Keratinocyte (primary cell): ENCODE data around the gene FAM162B. TPM values are rescaled to one million over a fixed set of nuclear protein-coding genes. Genes with fewer than 3 reads are reported as not detected.

Experiments used
- DNase-seq: peaks from one replicate; pipeline ENCODE4 v3.0.0-alpha.2; 2011; ENCODE audit warnings: low read depth, missing footprints, low spot score
- FAIRE-seq: peaks from 2 replicates; lab custom pipeline; 2011; peaks lifted over from hg19 to GRCh38; lab: Jason Lieb, UNC
- H2AFZ ChIP-seq: 2 replicates; pipeline ENCODE4 v1.6.0; 2012; ENCODE audit warnings: low read length, control low read depth, inconsistent platforms; ENCODE audit not compliant: control insufficient read depth
- H3K27ac ChIP-seq: 2 replicates; pipeline ENCODE4 v1.5.1; 2011; ENCODE audit warnings: low read length; ENCODE audit not compliant: control insufficient read depth, insufficient read depth
- H3K27me3 ChIP-seq: 3 replicates; pipeline ENCODE4 v1.6.0; 2011; ENCODE audit warnings: low read length; ENCODE audit not compliant: control insufficient read depth, insufficient read depth; ENCODE audit errors: extremely low read depth
- H3K36me3 ChIP-seq, 2 experiments: 2 replicates in 1 of 2; 3 replicates in 1 of 2; pipeline ENCODE4 v1.5.1; 2011; ENCODE audit warnings: low read length in 2 of 2, mild to moderate bottlenecking in 1 of 2; ENCODE audit not compliant: control insufficient read depth in 2 of 2, insufficient read depth in 2 of 2; ENCODE audit errors: extremely low read depth in 1 of 2
- H3K4me1 ChIP-seq: 3 replicates; pipeline ENCODE4 v1.5.1; 2011; ENCODE audit warnings: low read length; ENCODE audit not compliant: control insufficient read depth, insufficient read depth; ENCODE audit errors: extremely low read depth
- H3K4me2 ChIP-seq: 3 replicates; pipeline ENCODE4 v1.6.0; 2011; ENCODE audit warnings: low read depth, low read length; ENCODE audit not compliant: control insufficient read depth, insufficient read depth; ENCODE audit errors: extremely low read depth
- H3K4me3 ChIP-seq, 3 experiments: fragments of 200-600 bp in 1 of 3; sonication (generic) in 1 of 3; 2 replicates in 2 of 3; 3 replicates in 1 of 3; pipeline ENCODE4 v1.5.1; 2011 to 2016; ENCODE audit warnings: low read length in 3 of 3, mild to moderate bottlenecking in 3 of 3, control low read depth in 2 of 3, inconsistent platforms in 1 of 3, low read depth in 1 of 3, mixed read lengths in 1 of 3, mixed run types in 1 of 3, moderate library complexity in 1 of 3; ENCODE audit not compliant: control insufficient read depth in 2 of 3, insufficient read depth in 2 of 3; ENCODE audit errors: extremely low read depth in 1 of 3
- H3K79me2 ChIP-seq: 2 replicates; pipeline ENCODE4 v1.6.0; 2012; ENCODE audit warnings: low read length; ENCODE audit not compliant: control insufficient read depth, insufficient read depth
- H3K9ac ChIP-seq: 3 replicates; pipeline ENCODE4 v1.6.0; 2011; ENCODE audit warnings: low read length; ENCODE audit not compliant: control insufficient read depth, insufficient read depth; ENCODE audit errors: extremely low read depth
- H3K9me1 ChIP-seq: 3 replicates; pipeline ENCODE4 v1.6.0; 2011; ENCODE audit warnings: low read length; ENCODE audit not compliant: control insufficient read depth, insufficient read depth; ENCODE audit errors: extremely low read depth
- H3K9me3 ChIP-seq: 2 replicates; pipeline ENCODE4 v1.5.1; 2012; ENCODE audit warnings: low read depth, low read length; ENCODE audit not compliant: control insufficient read depth
- H4K20me1 ChIP-seq: 3 replicates; pipeline ENCODE4 v1.6.0; 2011; ENCODE audit warnings: low read length; ENCODE audit not compliant: control insufficient read depth, insufficient read depth; ENCODE audit errors: extremely low read depth
- CTCF ChIP-seq, 3 experiments: IDR thresholded peaks in 1 of 3; conservative IDR thresholded peaks in 1 of 3; optimal IDR thresholded peaks in 1 of 3; 2 replicates in 2 of 3; 3 replicates in 1 of 3; pipeline versions ENCODE3 to v1.5.1; 2011; ENCODE audit warnings: low read length in 3 of 3, mild to moderate bottlenecking in 3 of 3, moderate library complexity in 2 of 3, control low read depth in 1 of 3, inconsistent platforms in 1 of 3; ENCODE audit not compliant: insufficient read depth in 2 of 3; ENCODE audit errors: extremely low read depth in 1 of 3
- EZH2 ChIP-seq: IDR thresholded peaks from one replicate; pipeline ENCODE4 v1.6.1; 2012; ENCODE audit warnings: inconsistent platforms, mild to moderate bottlenecking, low read length, moderate library complexity
- dilution Hi-C: fragments of 300-500 bp; cut with MboI; formaldehyde crosslinking; loops from one replicate; pipeline ENCODE4 v1.7.0; 2020; ENCODE audit warnings: low sequenced_read_pairs; ENCODE audit not compliant: extremely low pct_ligation_motif_present
- polyA plus RNA-seq, 5 experiments: library from polyadenylated mRNA; depleted of rRNA in 3 of 5; stranded (reverse) in 3 of 5; stranded (forward) in 1 of 5; unstranded in 1 of 5; fragments of >200 nt; gene quantifications; 1 replicate in 1 of 5; 2 replicates in 3 of 5; 3 replicates in 1 of 5; pipeline versions ENCODE4 v1.2.1 to v1.2.3, GENCODE V29; 2011 to 2012; ENCODE audit warnings: missing spikeins in 2 of 5, low read depth in 1 of 5, low replicate concordance in 1 of 5

The FAM162B gene
- polyA plus RNA-seq, 1 donor (not counting 4 experiments of a cell fraction or from before 2014, with no cell fraction given): not detected

- H3K9me1 ChIP-seq: no peaks in the 10 kb centered on the region
- dilution Hi-C loops: no loop called here
- no peak overlapping the region for H3K9ac ChIP-seq
- peaks cover 31% of the 10 kb centered on the region for H3K27me3 ChIP-seq
- DNase-seq (no peak), FAIRE-seq (no peak)
- H2AFZ ChIP-seq: no peak overlapping the region
- no peaks in the 10 kb centered on the region for H3K9me3 ChIP-seq
- H3K4me2 ChIP-seq: no peak overlapping the region
- no peak overlapping the region for H3K4me3 ChIP-seq
- H3K27ac ChIP-seq: no peak overlapping the region
- no peaks in the 10 kb centered on the region for H3K79me2 ChIP-seq
- peaks cover 3% of the 10 kb centered on the region for H4K20me1 ChIP-seq
- H3K4me1 ChIP-seq: no peaks in the 10 kb centered on the region
- TF ChIP-seq EZH2 (no peak), CTCF (optimal IDR thresholded peaks at IDR 0.05 in 1 of 3, IDR thresholded peaks at IDR 0.05 in 1 of 3, conservative IDR thresholded peaks at IDR 0.05 in 1 of 3; ENCODE audit: extremely low read depth in 1 of 3, insufficient read depth in 2 of 3, low read length in 3 of 3) (no peak)
- no peaks in the 10 kb centered on the region for H3K36me3 ChIP-seq
Measured at GRCh38 chr6:116763906-116764628, 1.5 kb downstream of the FAM162B start.

DNA sequence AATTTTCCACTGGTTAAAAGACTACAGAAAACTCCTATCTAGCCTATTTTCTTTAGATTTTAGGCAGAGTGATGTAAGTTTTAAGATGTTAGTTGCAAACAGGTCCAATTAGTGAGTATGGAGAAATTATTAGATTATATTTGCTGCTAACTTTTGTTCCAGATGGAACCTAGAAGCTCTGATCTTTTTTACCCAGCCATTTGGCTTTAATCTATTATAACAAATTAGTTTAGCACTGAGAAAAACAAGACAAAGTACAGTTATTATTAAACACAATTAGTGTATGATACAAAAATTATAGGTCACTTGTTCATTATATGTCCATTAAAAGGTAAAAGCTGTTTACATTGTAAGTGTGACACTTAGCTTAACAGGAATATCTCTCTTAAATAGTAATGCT, 2.5 kb downstream of the FAM162B start:
- no peak for TF ChIP-seq CTCF (optimal IDR thresholded peaks at IDR 0.05 in 1 of 3, IDR thresholded peaks at IDR 0.05 in 1 of 3, conservative IDR thresholded peaks at IDR 0.05 in 1 of 3; ENCODE audit: extremely low read depth in 1 of 3, insufficient read depth in 2 of 3, low read length in 3 of 3)
- Histone ChIP-seq H3K4me3 (no peak overlapping the region), H3K9ac (no peak overlapping the region), H3K9me1 (no peaks in the 10 kb centered on the region), H3K36me3 (no peaks in the 10 kb centered on the region), H3K4me1 (no peaks in the 10 kb centered on the region), H2AFZ (no peak overlapping the region), H3K9me3 (no peaks in the 10 kb centered on the region), H3K27me3 (peaks cover 31% of the 10 kb centered on the region), H3K27ac (no peak overlapping the region), H3K79me2 (no peaks in the 10 kb centered on the region), H4K20me1 (peaks cover 3% of the 10 kb centered on the region), H3K4me2 (no peak overlapping the region)
- DNase-seq (no peak), FAIRE-seq (no peak)
- dilution Hi-C loops: no loop called here
